Measurements from ENCODE around the gene AMH.
"Not testable (repeated sequence)": the region's sequence is repeated elsewhere in the genome, so short reads cannot be mapped to it uniquely, and the experiment has no call there.

The AMH gene

GRCh38 chr19:2249010-2249866, at the start of gene AMH:
AMH (plus strand) TSS chr19:2249323; CDS start chr19:2249333, 10 bp downstream.
- no peak for DNase-seq (ENCODE audit: low read depth)

DNA sequence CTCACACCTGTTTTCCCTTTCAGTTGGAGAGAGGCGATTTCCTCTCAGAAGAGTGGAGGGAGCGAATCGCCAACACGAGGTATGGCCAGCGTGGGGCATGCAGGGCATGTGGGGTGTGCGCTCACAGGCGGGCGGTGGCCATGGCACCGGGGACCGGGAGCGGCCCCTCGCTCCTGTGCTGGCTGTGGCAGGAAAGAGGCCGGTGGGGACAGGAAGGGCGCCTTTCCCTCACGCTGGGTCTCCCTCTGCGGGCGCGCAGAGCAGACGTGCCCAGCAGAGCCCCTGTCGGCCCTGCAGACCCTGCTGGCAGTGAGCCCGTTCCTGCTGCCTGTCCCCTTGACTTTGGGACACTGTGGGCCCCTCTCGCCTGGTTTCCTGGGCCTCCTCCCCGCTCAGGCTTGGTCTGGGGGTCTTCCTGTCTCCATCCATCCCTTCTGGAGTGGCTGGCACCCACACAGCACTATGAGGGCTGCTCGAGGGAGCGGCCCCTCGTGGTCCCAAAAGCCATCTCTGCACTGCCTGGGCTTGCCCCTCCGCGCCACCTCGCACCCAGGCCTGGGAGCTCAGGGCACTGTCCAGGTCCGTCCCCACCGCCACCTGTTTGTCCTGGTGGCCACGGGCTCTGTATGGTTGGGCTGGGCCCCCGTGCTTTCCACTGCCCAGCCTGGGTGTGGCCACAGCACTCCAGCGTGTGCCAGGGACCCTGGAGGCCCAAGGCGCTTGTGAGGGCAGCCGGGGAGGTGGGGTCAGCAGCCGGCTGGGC, 49.1 kb upstream of the AMH start:
- no peak for DNase-seq (ENCODE audit: low read depth)

GRCh38 chr19:2200624-2201294, 48.4 kb upstream of the AMH start:
- DNase-seq (ENCODE audit: low read depth) = not testable (repeated sequence)

- DNase-seq (ENCODE audit: low read depth) = no peak
Measured at GRCh38 chr19:2201473-2202148, 47.5 kb upstream of the AMH start.

- DNase-seq (ENCODE audit: low read depth) = no peak
Measured at GRCh38 chr19:2202366-2202765, 46.8 kb upstream of the AMH start.

DNA sequence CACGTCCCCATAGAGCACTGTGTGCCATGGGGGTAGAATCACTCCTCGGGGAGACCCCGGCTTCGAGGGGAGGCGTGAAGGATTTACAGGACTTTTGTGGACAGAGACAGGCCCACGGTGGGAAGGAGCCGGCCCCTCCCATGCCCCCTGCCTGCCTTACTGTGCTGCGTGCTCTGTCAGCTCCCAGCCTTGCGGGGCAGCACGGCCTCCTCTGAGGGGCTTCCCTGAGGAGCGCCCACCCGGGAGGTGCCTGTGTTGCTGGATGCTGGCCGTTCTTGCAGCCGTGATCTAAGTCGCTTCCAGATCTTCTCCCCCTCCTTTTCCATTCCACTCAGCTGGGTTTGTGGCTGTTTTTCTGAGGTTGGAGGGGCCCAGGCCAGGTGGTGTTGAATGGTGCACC, 42.1 kb upstream of the AMH start:
- no peak for DNase-seq (ENCODE audit: low read depth)

GRCh38 chr19:2207991-2208860, 40.9 kb upstream of the AMH start:
- DNase-seq (ENCODE audit: low read depth) = peak; percentile 74

- no peak for DNase-seq (ENCODE audit: low read depth)
Measured at GRCh38 chr19:2208975-2209374, 40.1 kb upstream of the AMH start.

DNA sequence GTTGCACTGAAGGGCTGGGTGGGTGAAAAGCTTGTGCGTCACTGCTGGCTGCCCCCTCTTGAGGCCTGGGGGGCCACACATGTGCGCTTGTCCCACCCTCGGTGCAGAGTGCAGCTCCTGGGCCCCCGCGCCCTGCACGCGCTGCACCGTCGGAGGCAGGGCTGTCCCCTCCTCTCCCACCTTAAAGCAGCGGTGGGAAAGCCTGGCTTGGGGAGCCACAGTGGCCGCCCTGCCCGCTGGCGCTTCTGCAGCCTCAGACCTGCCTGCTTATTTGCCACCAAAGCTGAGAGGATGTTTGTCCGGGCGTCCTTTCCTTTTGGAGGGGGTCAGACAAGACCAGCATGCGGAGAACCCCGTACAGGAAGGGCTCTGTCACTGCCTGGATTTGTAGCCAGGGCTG, 39.7 kb upstream of the AMH start:
- DNase-seq (ENCODE audit: low read depth) = no peak

DNA sequence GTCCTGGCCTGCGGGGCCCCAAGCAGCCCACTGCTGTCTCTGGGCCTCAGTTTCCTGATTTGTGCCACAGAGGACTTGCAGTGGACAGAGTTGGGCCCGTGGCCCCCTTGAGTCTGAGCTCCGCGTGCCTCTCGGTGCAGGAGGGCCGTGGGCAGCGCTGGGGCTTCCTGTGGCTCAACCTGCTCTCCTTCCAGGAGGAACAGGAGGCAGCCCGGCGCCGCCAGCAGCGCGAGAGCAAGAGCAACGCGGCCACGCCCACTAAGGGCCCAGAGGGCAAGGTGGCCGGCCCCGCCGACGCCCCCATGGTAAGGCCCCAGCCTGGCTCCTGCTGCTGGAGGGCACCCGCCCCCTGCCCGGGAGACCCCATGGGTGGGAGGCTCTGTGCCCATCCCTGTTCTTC, 38.9 kb upstream of the AMH start:
- no peak for DNase-seq (ENCODE audit: low read depth)

GRCh38 chr19:2210987-2211740, 38.0 kb upstream of the AMH start:
- no peak for DNase-seq (ENCODE audit: low read depth)

GRCh38 chr19:2212861-2213711, 36.0 kb upstream of the AMH start:
- DNase-seq (ENCODE audit: low read depth) = no peak

GRCh38 chr19:2213799-2214198, 35.3 kb upstream of the AMH start:
- DNase-seq (ENCODE audit: low read depth) = no peak

DNA sequence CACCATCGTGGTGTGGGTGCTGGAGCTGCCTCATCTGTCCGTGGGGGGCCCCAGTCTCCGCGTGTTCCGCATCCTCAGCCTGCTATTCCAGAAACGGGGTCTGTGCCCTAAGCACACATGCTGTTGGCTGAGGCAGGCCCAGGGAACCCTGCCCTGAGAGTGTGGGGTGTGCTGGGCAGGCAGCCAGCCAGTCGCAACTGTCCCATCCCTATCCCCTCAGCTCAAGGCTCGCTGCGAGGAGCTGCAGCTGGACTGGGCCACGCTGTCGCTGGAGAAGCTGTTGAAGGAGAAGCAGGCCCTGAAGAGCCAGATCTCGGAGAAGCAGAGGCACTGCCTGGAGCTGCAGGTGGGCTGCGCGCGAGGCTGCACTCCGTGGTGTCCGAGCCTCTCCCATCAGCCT, 34.9 kb upstream of the AMH start:
- no peak for DNase-seq (ENCODE audit: low read depth)

DNA sequence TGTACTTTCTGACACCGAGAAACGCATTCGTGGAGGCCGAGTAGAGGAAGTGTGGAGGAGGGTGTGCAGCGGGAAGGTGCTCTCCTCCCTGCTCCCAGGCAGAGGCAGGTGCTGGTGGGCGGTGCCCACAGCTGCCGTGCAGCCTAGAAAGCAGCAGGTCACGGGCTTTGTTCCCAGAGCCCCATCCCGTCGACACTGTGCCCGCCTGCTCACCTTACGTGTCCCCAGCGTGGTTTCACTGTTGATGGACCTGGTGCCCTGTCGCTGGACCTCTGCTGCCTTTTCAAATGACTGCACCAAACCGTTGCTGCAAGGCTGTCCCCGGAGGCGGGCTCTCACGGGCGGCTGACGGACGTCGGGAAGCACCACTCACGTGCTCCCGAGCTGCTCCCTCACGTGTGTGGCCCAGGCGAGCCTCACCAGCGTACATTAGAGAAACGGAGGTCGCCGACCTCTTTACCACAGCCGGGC, 33.8 kb upstream of the AMH start:
- DNase-seq (ENCODE audit: low read depth) = no peak

- no peak for DNase-seq (ENCODE audit: low read depth)
Measured at GRCh38 chr19:2216361-2217225, 32.5 kb upstream of the AMH start.

DNA sequence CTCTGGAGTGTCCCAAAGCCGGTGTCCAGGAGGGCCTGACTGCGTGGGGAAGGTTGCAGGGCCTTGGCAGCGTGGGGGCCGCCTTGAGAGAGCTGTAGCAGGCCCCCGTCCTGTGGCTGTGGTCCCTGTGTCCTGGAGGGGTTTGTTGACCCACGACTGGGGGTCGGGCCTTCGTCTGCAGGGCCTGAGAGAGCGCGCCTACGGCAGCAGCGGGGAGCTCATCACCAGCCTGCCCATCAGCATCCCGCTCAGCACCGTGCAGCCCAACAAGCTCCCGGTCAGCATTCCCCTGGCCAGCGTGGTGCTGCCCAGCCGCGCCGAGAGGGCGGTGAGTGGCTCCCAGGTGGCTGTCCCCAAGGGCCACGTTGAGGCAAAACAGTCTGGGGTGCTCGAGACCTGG, 31.5 kb upstream of the AMH start:
- no peak for DNase-seq (ENCODE audit: low read depth)

DNA sequence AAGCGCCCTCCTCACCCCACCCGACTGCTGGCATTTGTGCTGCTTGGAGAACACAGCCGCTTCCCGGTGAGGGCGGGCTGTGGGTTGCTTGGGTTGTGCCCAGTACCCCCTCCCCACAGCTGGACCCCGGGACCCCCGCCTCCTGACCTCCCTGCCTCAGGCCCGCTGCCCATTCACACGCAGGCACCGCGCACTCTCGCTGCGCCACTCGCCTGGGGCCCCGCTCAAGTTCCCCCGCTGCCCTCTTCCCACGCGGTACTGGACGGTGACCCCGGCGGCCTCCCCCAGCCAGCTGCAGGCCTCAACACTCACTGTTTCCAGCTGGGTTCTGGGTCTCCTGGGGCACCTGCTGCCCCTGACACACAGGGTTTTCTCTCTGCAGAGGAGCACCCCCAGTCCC, 29.4 kb upstream of the AMH start:
- DNase-seq (ENCODE audit: low read depth) = no peak
